Neural crest cell (in vitro differentiated cells): ENCODE data around the gene FATE1. TPM values are rescaled to one million over a fixed set of nuclear protein-coding genes. Genes with fewer than 3 reads are reported as not detected.

Experiments used
- DNase-seq: peaks from one replicate; pipeline ENCODE4 v3.0.0; 2021; ENCODE audit warnings: low read depth, mixed read lengths, low spot score
- H3K27ac Mint-ChIP-seq: one replicate; pipeline ENCODE4 v1.8.0; 2021; ENCODE audit warnings: mild to moderate bottlenecking, mixed read lengths; ENCODE audit not compliant: unreplicated experiment
- H3K27me3 Mint-ChIP-seq: 2 replicates; pipeline ENCODE4 v1.8.0; 2021; ENCODE audit warnings: low read depth, mild to moderate bottlenecking, mixed read lengths
- H3K36me3 Mint-ChIP-seq: 2 replicates; pipeline ENCODE4 v1.8.0; 2021; ENCODE audit warnings: low read depth, mild to moderate bottlenecking, mixed read lengths
- H3K4me1 Mint-ChIP-seq: 2 replicates; pipeline ENCODE4 v1.8.0; 2021; ENCODE audit warnings: mixed read lengths
- H3K4me3 Mint-ChIP-seq: one replicate; pipeline ENCODE4 v1.8.0; 2021; ENCODE audit warnings: mild to moderate bottlenecking, mixed read lengths
- H3K9me3 Mint-ChIP-seq: 2 replicates; pipeline ENCODE4 v1.8.0; 2021; ENCODE audit warnings: mixed read lengths
- CTCF ChIP-seq: fragments of 200-600 bp; sonication (generic); conservative IDR thresholded peaks from 2 replicates; pipeline ENCODE4 v1.5.0; 2021; ENCODE audit warnings: antibody characterized with exemption, mild to moderate bottlenecking
- total RNA-seq: library from RNA; stranded (reverse); gene quantifications from 2 replicates; pipeline ENCODE4 v1.2.1, GENCODE V29; 2021

The FATE1 gene
- total RNA-seq, 1 donor from 2014 or later: not detected

- peaks cover 14% of the 10 kb centered on the region for H3K9me3 Mint-ChIP-seq
- no peak for DNase-seq
- no peaks in the 10 kb centered on the region for H3K4me1 Mint-ChIP-seq
- H3K4me3 Mint-ChIP-seq: no peak overlapping the region
- no peak for TF ChIP-seq CTCF
- H3K27me3 Mint-ChIP-seq: peaks cover 7% of the 10 kb centered on the region
- H3K36me3 Mint-ChIP-seq: no peaks in the 10 kb centered on the region
- H3K27ac Mint-ChIP-seq: no peak overlapping the region
These were observed 28.0 kb downstream of the FATE1 start for GRCh38 chrX:151743651-151744470.

GRCh38 chrX:151745651-151746050 is 29.8 kb downstream of the FATE1 start:
- H3K27ac Mint-ChIP-seq: no peak overlapping the region
- H3K27me3 Mint-ChIP-seq: peaks cover 11% of the 10 kb centered on the region

DNA sequence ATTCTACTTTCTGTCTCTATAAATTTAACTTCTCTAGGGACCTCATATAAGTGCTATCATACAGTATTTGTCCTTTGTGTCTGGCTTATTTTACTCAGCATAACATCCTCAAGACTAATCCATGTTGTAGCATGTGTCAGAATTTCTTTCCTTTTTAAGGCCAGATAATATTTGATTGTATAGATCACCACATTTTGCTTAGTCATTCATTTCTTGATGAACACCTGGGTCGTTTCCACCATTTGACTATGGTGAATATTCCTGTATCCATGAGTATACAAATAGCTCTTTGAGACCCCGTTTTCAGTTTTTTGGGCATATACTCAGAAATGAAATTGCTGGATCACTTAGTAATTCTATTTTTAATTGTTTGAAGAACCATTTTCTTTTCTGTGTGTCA is 30.7 kb downstream of the FATE1 start:
- no peak for DNase-seq
- Mint-ChIP-seq H3K4me1 (peaks cover 8% of the 10 kb centered on the region), H3K9me3 (peaks cover 8% of the 10 kb centered on the region), H3K4me3 (no peak overlapping the region), H3K27ac (no peak overlapping the region), H3K36me3 (no peaks in the 10 kb centered on the region), H3K27me3 (peaks cover 11% of the 10 kb centered on the region)
- no peak for TF ChIP-seq CTCF

More at GRCh38 chrX:151745651-151746050, 29.8 kb downstream of the FATE1 start:
- no peak overlapping the region for H3K4me3 Mint-ChIP-seq
- DNase-seq: no peak
- H3K9me3 Mint-ChIP-seq: peaks cover 12% of the 10 kb centered on the region
- no peaks in the 10 kb centered on the region for H3K36me3 Mint-ChIP-seq
- TF ChIP-seq CTCF: no peak
- peaks cover 8% of the 10 kb centered on the region for H3K4me1 Mint-ChIP-seq

DNA sequence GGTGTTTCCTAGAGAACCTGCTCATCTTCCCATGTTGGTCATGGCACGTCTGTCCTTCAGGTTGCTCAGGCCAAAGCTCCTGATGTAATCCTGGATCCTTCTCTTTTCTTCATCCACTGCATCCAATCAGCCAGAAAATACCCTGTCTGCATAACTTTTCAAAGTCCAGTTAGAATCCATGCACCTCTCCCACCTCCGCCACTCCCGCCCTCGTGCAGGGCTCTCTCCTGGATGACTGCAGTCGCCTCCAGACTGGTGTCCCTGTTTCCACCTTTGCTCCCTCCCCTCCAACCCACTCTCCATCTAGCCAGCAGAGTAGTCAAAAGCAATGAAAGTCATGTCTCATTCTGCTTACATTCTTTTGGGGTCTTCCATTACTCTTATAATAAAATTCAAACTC is 34.7 kb downstream of the FATE1 start:
- no peak for TF ChIP-seq CTCF
- Mint-ChIP-seq H3K27me3 (peaks cover 14% of the 10 kb centered on the region), H3K4me1 (peaks cover 8% of the 10 kb centered on the region), H3K36me3 (no peaks in the 10 kb centered on the region), H3K9me3 (no peaks in the 10 kb centered on the region), H3K4me3 (no peak overlapping the region), H3K27ac (no peak overlapping the region)
- no peak for DNase-seq

DNA sequence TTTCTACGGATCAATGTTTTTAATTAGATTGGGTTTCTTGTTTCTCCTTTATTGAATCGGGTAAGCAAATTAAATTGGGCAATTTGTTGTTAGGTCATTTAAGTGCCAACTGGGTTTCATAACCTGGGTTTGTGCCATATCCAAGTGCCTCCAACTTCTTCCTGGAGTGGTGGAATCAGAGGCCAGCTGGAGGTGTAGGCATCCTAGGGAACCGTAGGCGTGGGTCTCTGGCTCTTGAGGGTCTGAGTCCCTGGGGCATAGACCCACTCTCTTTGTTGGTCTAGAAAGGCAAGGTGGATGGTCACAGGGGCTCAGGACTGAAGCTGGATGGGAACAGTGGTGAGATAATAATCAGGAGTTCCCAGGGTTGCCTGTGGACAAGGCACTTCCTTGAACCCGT is 37.0 kb downstream of the FATE1 start:
- no peaks in the 10 kb centered on the region for H3K9me3 Mint-ChIP-seq
- H3K27ac Mint-ChIP-seq: no peak overlapping the region

More for the DNA sequence above, 37.0 kb downstream of the FATE1 start:
- peaks cover 16% of the 10 kb centered on the region for H3K27me3 Mint-ChIP-seq
- no peak overlapping the region for H3K4me3 Mint-ChIP-seq
- no peak for TF ChIP-seq CTCF
- DNase-seq: no peak
- H3K36me3 Mint-ChIP-seq: no peaks in the 10 kb centered on the region
- H3K4me1 Mint-ChIP-seq: peaks cover 8% of the 10 kb centered on the region
